MM.1S (cell line): ENCODE results near the gene KBTBD4.
"Not testable (repeated sequence)": the region's sequence is repeated elsewhere in the genome, so short reads cannot be mapped to it uniquely, and the experiment has no call there.

Experiments used
- DNase-seq: peaks from one replicate; pipeline ENCODE4 v3.0.0-alpha.2; 2015
- H2AFZ ChIP-seq: fragments of 300-600 bp; sonication (generic); 2 replicates; pipeline ENCODE4 v1.6.0; 2016; ENCODE audit warnings: antibody characterized with exemption, low read length
- H3F3A ChIP-seq: fragments of 300-600 bp; sonication (generic); 2 replicates; pipeline ENCODE4 v1.6.1; 2016; ENCODE audit warnings: mild to moderate bottlenecking, antibody characterized with exemption, low read length, moderate library complexity, mixed read lengths; ENCODE audit not compliant: insufficient read depth
- H3K27ac ChIP-seq: fragments of 300-600 bp; sonication (generic); 2 replicates; pipeline ENCODE4 v1.5.1; 2016; ENCODE audit warnings: mild to moderate bottlenecking, low read length
- H3K27me3 ChIP-seq: fragments of 300-600 bp; sonication (generic); replicated peaks from 2 replicates; pipeline ENCODE4 v1.6.0; 2016; ENCODE audit warnings: low read length; ENCODE audit not compliant: insufficient read depth
- H3K36me3 ChIP-seq: fragments of 300-600 bp; sonication (generic); replicated peaks from 2 replicates; pipeline ENCODE4 v1.6.1; 2016; ENCODE audit warnings: mild to moderate bottlenecking, low read length, mixed read lengths; ENCODE audit not compliant: insufficient read depth
- H3K4me1 ChIP-seq: fragments of 300-600 bp; sonication (generic); 2 replicates; pipeline ENCODE4 v1.6.1; 2016; ENCODE audit warnings: low read length, mixed read lengths
- H3K4me2 ChIP-seq: fragments of 300-600 bp; sonication (generic); 2 replicates; pipeline ENCODE4 v1.6.0; 2016; ENCODE audit warnings: low read depth, low read length
- H3K4me3 ChIP-seq: fragments of 300-600 bp; sonication (generic); 2 replicates; pipeline ENCODE4 v1.5.1; 2016; ENCODE audit warnings: low read length, mixed read lengths
- H3K79me2 ChIP-seq: fragments of 300-600 bp; sonication (generic); 2 replicates; pipeline ENCODE4 v1.6.1; 2016; ENCODE audit warnings: mixed run types, low read length, mixed read lengths
- H3K9ac ChIP-seq: fragments of 300-600 bp; sonication (generic); 2 replicates; pipeline ENCODE4 v1.6.1; 2016; ENCODE audit warnings: low read length, mixed read lengths
- H3K9me2 ChIP-seq: fragments of 300-600 bp; sonication (generic); replicated peaks from 2 replicates; pipeline ENCODE4 v1.6.1; 2016; ENCODE audit warnings: mild to moderate bottlenecking, low read length, mixed read lengths; ENCODE audit not compliant: insufficient read depth
- H3K9me3 ChIP-seq: fragments of 300-600 bp; sonication (generic); replicated peaks from 2 replicates; pipeline ENCODE4 v1.6.1; 2016; ENCODE audit warnings: mild to moderate bottlenecking, low read length, mixed read lengths; ENCODE audit not compliant: insufficient read depth
- H4K20me1 ChIP-seq: fragments of 300-600 bp; sonication (generic); 2 replicates; pipeline ENCODE4 v1.6.1; 2016; ENCODE audit warnings: mild to moderate bottlenecking, low read length, moderate library complexity, mixed read lengths; ENCODE audit not compliant: insufficient read depth
- EZH2 ChIP-seq: fragments of 300-600 bp; sonication (generic); optimal IDR thresholded peaks from 2 replicates; pipeline ENCODE3; 2017; ENCODE audit warnings: low read depth, mild to moderate bottlenecking, antibody characterized with exemption, low read length, mixed read lengths
- EZH2phosphoT487 ChIP-seq: fragments of 300-600 bp; sonication (generic); IDR thresholded peaks from 2 replicates; pipeline ENCODE4 v1.6.1; 2018; ENCODE audit warnings: antibody characterized with exemption, low read length
- TF ChIP-seq, protein P1 (sequence below): fragments of 300-600 bp; sonication (generic); IDR thresholded peaks from 2 replicates; pipeline ENCODE4 v1.5.1; 2016; ENCODE audit warnings: antibody characterized with exemption, low read length, mixed read lengths

KBTBD4 gene

DNA sequence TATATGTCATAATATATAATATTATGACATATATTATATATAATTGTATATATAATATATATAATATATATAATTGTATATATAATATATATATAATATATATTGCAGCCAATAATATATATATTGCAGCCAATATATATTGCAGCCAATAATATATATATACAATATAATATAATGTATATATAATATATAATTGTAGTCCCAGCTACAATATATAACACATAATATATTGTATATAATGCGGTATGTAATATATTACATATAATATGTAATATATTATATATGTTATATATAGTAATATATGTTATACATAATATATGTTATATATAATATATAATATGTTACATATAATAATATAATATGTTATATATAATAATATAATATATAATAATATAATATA lies 20.1 kb downstream of the KBTBD4 start:
- Histone ChIP-seq H3K27me3 (no peaks in the 10 kb centered on the region), H3K4me3 (no peak overlapping the region), H3K79me2 (no peaks in the 10 kb centered on the region), H3K27ac (no peak overlapping the region), H3K4me1 (no peaks in the 10 kb centered on the region), H2AFZ (no peak overlapping the region), H3K9ac (no peak overlapping the region), H3F3A (no peaks in the 10 kb centered on the region), H3K9me2 (no peaks in the 10 kb centered on the region), H4K20me1 (no peaks in the 10 kb centered on the region), H3K4me2 (no peak overlapping the region), H3K9me3 (no peaks in the 10 kb centered on the region), H3K36me3 (no peaks in the 10 kb centered on the region)
- TF ChIP-seq, protein P1, sequence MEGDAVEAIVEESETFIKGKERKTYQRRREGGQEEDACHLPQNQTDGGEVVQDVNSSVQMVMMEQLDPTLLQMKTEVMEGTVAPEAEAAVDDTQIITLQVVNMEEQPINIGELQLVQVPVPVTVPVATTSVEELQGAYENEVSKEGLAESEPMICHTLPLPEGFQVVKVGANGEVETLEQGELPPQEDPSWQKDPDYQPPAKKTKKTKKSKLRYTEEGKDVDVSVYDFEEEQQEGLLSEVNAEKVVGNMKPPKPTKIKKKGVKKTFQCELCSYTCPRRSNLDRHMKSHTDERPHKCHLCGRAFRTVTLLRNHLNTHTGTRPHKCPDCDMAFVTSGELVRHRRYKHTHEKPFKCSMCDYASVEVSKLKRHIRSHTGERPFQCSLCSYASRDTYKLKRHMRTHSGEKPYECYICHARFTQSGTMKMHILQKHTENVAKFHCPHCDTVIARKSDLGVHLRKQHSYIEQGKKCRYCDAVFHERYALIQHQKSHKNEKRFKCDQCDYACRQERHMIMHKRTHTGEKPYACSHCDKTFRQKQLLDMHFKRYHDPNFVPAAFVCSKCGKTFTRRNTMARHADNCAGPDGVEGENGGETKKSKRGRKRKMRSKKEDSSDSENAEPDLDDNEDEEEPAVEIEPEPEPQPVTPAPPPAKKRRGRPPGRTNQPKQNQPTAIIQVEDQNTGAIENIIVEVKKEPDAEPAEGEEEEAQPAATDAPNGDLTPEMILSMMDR = no peak
- TF ChIP-seq EZH2 = no peak
- TF ChIP-seq EZH2phosphoT487 = no peak
- no peak for DNase-seq

DNA sequence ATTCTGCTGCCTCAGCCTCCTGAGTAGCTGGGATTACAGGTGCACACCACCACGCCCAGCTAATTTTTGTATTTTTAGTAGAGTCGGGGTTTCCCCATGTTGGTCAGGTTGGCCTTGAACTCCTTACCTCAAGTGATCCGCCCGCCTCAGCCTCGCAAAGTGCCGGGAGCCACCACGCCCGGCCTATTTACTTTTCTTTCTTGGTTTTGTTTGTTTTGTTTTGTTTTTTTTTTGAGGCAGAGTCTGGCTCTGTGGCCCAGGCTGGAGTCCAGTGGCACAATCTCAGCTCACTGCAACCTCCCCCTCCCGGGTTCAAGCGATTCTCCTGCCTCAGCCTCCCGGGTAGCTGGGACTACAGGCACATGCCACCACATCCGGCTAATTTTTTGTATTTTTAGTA lies 21.8 kb downstream of the KBTBD4 start:
- H4K20me1 ChIP-seq, H3K79me2 ChIP-seq, H3K9me2 ChIP-seq: not testable (repeated sequence)

DNA sequence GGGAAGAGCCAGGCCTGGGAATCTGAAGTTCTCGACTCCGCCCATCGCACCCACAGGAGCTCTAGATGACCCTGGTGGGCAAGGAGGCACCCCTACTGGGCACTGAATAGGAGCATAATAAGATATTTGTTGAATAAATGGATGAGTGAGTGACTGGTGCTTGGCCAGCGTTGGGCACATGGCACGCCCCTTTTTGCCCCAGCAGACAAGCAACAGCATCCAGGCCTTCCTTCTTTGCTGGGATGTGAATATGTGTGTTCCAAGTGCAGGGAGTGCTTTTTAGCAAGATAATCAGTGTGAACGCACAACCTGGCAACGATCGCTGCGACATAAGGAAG lies 25.4 kb downstream of the KBTBD4 start:
- Histone ChIP-seq H4K20me1 (peaks cover 14% of the 10 kb centered on the region), H3K36me3 (no peaks in the 10 kb centered on the region), H3K4me2 (peak overlapping the region; percentile 87), H3K79me2 (peaks cover 46% of the 10 kb centered on the region), H3K4me1 (peaks cover 13% of the 10 kb centered on the region), H3K27ac (no peak overlapping the region), H3K9ac (peak overlapping the region; percentile 34; the same call in 1 of the 2 replicates), H3K9me3 (no peaks in the 10 kb centered on the region), H2AFZ (peak overlapping the region; percentile 87), H3F3A (peaks cover 7% of the 10 kb centered on the region), H3K4me3 (peak overlapping the region; percentile 63), H3K27me3 (no peaks in the 10 kb centered on the region), H3K9me2 (no peaks in the 10 kb centered on the region)
- TF ChIP-seq EZH2phosphoT487 (no peak), EZH2 (no peak)
- TF ChIP-seq, protein P1 = no peak
- DNase-seq = no peak

More for the DNA sequence above, 21.8 kb downstream of the KBTBD4 start:
- H3K27ac ChIP-seq, H3K4me2 ChIP-seq, H2AFZ ChIP-seq, H3K27me3 ChIP-seq, H3F3A ChIP-seq, DNase-seq, H3K36me3 ChIP-seq, H3K9me3 ChIP-seq, H3K4me1 ChIP-seq, H3K9ac ChIP-seq, H3K4me3 ChIP-seq: not testable (repeated sequence)

DNA sequence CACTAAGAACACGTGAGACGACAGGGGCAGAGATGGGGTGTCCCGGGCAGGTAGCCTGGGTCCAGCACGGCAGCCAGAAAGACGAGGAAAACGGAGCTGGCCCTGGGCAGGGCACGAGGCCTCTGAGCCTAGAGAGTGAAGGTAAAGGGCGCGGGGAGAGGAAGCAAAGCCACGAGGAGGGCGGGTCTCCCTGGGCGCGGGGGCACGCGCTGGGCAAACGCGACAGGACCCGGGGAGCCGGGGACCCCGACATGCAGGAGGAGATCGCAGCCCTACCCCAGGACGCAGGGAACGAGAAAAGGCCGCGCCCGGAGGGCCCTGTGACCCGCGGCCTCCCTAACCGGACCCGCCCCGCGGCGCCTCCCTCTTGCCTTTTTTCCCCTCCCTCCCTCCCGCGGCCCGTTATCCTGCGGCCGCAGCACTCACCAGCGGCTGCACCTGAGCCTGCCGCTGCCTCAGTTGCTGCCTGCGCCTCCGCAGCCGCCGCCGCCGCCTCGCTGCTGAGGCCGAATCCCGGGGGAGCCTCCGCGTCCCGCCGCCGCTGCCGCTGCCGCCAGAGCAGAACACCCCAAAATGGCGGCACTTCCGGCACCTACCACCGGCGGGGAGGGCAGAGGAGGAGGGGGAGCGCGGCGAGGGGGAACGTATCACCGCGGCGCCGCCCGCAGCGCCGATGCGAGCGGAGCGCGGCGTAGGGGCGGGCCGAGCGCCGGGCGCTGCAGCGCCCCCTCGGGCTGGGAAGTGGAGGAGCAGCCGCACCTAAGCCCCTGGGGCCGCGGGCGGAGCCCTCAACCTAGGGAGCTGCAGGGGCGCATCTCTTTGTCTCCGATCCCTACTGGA lies 26.0 kb downstream of the KBTBD4 start, which contains the start of gene CELF1:
CELF1 (minus strand) TSS at position 567 of the 840 bp plus-strand sequence. CDS start 53,609 bp downstream, outside the sequence.
- Histone ChIP-seq H3F3A (peaks cover 7% of the 10 kb centered on the region), H3K27me3 (no peaks in the 10 kb centered on the region), H3K79me2 (peaks cover 52% of the 10 kb centered on the region), H3K4me1 (peaks cover 13% of the 10 kb centered on the region), H3K27ac (peak within 1 kb of the TSS; percentile 53; the same call in 1 of the 2 replicates), H4K20me1 (peaks cover 14% of the 10 kb centered on the region), H3K4me2 (peak within 1 kb of the TSS; percentile 87), H3K9me2 (no peaks in the 10 kb centered on the region), H3K4me3 (peak within 1 kb of the TSS; percentile 79), H3K9ac (peak within 1 kb of the TSS; percentile 72), H3K36me3 (no peaks in the 10 kb centered on the region), H2AFZ (peak within 1 kb of the TSS; percentile 87), H3K9me3 (no peaks in the 10 kb centered on the region)
- DNase-seq = peak; percentile 93
- TF ChIP-seq, protein P1 = peak; percentile 83
- no peak for TF ChIP-seq EZH2phosphoT487
